Fibroblast of lung (primary cell): ENCODE measurements around the gene THOP1.

Experiments used
- CTCF ChIP-seq, 2 donors: IDR thresholded peaks in 1 of 2; conservative IDR thresholded peaks in 1 of 2; 1 replicate in 1 of 2; 2 replicates in 1 of 2; pipeline ENCODE4 v1.5.1; 2011 to 2012; ENCODE audit warnings: low read length in 2 of 2, control low read depth in 1 of 2, inconsistent platforms in 1 of 2, low read depth in 1 of 2, mild to moderate bottlenecking in 1 of 2
- EZH2 ChIP-seq: IDR thresholded peaks from 2 replicates; pipeline ENCODE4 v1.5.1; 2012; ENCODE audit warnings: low read length, control low read depth, mild to moderate bottlenecking; ENCODE audit errors: missing control alignments

DNA sequence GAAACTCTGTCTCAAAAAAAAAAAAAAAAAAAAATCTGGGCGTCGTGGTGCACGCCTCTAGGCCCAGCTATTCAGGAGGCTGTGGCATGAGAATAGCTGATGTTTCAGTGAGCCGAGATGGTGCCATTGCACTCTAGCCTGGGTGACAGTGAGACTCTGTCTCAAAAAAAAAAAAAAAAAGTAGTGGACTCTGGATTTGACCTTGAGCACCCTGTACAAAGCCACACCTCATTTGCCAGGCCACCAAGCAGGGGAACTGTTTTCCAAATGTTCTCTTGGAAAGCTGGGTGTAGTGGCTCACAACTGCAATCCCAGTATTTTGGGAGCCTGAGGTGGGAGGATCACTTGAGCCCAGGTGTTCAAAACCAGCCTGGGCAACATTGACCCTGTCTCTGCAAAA lies 52.1 kb downstream of the THOP1 start:
- no peak for TF ChIP-seq CTCF (conservative IDR thresholded peaks at IDR 0.05 in 1 of 2, IDR thresholded peaks at IDR 0.05 in 1 of 2; ENCODE audit: low read depth in 1 of 2, low read length in 2 of 2)
- TF ChIP-seq EZH2 = no peak
